Fibroblast of skin of scalp (primary cell): ENCODE measurements around the gene CLPSL2. TPM values are rescaled to one million over a fixed set of nuclear protein-coding genes. Genes with fewer than 3 reads are reported as not detected.
"Not testable (repeated sequence)": the region's sequence is repeated elsewhere in the genome, so short reads cannot be mapped to it uniquely, and the experiment has no call there.

Source experiments
- DNase-seq: peaks from one replicate; pipeline ENCODE4 v3.0.0-alpha.2; 2013
- polyA plus RNA-seq, 2 experiments: library from polyadenylated mRNA; unstranded; fragments of 120-200 nt; gene quantifications; one replicate each; pipeline ENCODE4 v1.2.1, GENCODE V29; 2013; ENCODE audit not compliant: insufficient read length in 2 of 2

The CLPSL2 gene
- polyA plus RNA-seq (2013, experiment 1 of 2; ENCODE audit: insufficient read length), result not detected
- not detected for polyA plus RNA-seq (2013, experiment 2 of 2; ENCODE audit: insufficient read length)

DNA sequence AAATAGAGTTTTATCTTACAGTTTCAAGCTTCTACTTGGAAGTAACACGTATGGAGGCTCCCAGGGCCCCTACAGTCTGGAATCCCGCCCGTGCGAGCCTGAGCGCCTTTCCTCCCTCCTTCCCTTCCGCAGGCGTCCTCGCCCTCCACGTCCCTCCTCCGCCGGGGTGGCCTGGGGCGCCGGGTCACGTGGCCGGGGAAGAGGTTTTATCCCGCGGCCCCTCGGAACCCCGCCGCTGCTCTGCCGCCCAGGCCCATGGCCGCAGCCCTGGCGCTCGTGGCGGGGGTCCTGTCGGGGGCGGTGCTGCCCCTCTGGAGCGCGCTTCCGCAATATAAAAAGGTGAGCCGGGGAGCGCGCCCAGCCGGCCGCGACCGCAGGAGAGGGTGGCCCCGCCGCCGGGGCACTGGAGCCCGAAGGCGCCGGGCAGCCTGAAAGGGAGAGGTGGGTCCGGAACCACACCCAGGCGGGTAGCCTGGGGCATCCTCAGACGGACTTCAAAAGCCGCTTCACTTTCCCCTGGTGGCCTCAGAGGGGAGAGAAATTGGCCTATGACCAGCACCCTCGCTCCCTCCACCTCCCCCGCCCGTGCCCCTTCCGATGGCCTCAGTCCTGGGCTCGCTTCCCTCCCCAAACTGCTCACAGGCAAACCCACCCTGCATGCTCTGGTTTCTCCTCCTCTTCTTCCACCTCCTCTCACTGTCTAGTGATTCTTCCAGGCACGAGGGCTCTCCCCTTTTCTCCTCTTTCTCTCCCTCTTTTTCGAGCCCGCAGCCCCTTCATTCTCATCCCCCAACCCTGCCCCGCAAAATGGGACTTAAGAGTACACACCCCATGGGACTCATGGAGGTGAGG lies at the start of gene CLPSL2:
Gene CLPSL2, plus strand, starts transcription at position 235 of the 852 bp plus-strand sequence. Its CDS starts 21 bp downstream, at position 256.
- DNase-seq, result no peak

- peak; percentile 56 for DNase-seq
Measured at GRCh38 chr6:35727231-35727934, 49.0 kb upstream of the CLPSL2 start.

- DNase-seq, result peak; percentile 90
Measured at GRCh38 chr6:35727935-35728682, 48.3 kb upstream of the CLPSL2 start.

DNA sequence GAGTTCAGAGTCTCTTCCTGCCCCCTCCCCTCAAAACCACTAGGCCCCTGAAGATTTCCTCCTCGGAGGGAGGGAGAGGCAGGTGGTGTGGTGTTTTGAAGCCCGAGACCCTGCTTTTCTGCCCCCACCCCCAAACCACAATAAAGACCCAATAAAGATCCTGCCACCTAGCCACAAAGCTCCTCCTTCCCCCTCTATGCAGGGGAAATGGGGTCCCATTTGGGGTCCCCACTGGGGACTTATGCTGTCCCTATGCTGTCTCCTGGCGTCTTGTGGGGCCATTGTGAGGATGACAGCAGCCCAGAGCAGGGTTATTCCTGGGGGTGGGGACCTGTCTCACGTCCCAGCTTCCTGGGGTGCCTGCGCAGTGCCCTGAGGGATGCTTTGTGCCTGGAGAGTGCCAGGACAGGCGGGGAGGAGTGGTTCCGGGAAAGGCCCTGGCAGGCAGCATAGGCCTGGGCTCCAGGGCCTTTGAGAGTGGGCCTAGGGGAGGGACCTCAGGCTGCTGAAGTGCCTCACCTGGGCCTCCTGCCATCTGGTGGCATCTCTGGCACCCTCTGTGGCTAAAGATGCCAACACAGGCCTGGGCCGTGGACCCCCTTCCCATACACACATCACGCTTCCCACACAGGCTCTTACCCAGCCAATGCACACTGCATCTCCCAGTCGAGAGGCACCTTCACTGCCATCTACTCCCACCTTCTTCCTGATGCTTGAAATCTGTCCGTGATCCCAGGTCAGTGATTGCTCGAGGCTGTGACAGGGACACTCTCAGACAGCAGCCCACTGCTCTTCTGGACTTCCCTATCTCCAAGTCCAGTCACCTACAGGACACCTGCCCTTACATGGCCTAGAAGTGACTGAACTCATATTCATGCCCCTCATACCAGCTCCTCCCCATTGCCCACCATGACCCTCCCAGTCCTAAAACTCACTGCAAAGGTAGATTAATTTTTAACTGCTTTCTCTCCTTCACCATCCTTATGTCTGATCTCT lies 47.4 kb upstream of the CLPSL2 start:
- no peak for DNase-seq

DNA sequence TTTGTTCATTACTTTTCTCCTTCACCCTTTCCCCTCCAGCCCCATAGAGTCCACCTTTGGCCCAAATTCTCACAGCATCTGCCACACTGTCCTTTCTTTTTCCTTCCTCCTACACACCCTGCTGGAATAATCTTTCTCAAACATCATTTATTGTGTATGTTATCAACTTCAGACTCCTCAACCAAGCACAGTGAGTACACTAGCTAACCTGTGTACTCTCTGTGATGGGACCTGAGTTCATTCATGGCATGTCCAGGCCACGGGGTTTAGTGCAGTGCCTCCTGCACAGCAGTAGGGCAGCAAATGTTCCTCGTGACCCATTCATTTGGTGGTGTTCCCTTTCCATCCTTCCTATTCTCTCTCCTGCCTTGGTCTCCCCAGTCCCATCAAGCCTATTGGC lies 46.7 kb upstream of the CLPSL2 start:
- DNase-seq, result no peak

- DNase-seq, result no peak
Measured at GRCh38 chr6:35730745-35731413, 45.5 kb upstream of the CLPSL2 start.

- peak; percentile 83 for DNase-seq
Measured at GRCh38 chr6:35731414-35731735, 45.0 kb upstream of the CLPSL2 start.

GRCh38 chr6:35731736-35732532 lies 44.5 kb upstream of the CLPSL2 start:
- DNase-seq, result peak; percentile 87

DNA sequence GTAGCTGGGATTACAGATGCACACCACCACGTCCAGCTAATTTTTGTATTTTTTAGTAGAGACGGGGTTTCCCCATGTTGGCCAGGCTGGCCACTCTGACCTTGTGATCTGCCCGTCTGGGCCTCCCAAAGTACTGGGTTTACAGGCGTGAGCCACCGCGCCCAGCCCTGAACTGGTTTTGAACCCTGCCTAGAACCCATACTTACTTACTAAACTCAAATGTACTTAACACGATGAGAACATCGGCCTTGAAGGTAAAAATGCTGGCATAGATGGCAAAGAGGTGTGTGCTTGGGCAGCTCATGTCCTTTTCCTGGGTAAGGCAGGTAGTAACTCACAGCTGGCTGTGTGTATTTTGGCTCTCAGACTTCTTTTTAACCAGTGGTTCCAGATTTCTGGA lies 42.8 kb upstream of the CLPSL2 start:
- no peak for DNase-seq

DNA sequence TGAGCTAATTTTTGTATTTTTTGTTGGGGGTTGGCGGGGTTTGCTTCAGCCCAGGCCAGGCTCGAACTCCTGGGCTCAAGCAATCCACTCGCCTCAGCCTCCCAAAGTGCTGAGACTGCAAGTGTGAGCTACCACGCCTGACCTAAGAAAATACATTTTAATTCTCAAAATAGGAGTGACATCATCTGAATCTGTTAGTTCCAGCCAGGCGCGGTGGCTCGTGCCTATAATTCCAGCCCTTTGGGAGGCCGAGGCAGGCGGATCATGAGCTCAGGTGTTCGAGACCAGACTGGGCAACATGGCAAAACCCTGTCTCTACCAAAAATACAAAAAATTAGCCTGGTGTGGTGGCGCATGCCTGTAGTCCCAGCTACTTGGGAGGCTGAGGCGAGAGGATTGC lies 42.1 kb upstream of the CLPSL2 start:
- DNase-seq, result not testable (repeated sequence)

DNA sequence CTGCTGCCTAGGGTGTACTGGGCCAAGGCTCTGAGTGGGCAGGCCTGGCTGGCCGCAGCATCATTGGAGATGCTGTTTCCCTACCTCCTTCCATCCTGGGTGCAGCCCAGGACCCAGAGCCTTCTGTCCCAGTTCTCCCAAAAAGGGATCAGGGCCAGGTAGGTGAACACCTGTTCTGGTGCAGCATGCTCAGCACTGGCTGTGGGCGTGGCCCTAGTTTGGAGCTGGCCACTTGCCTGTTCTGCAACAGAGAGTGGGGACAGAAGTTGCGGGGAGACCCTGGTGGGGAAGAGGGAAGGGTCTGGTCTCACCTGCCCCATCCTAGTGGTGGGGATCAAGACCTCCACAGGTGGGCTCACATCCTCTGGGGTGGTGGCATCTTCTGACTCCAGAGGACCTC lies 40.9 kb upstream of the CLPSL2 start:
- DNase-seq, result no peak

DNA sequence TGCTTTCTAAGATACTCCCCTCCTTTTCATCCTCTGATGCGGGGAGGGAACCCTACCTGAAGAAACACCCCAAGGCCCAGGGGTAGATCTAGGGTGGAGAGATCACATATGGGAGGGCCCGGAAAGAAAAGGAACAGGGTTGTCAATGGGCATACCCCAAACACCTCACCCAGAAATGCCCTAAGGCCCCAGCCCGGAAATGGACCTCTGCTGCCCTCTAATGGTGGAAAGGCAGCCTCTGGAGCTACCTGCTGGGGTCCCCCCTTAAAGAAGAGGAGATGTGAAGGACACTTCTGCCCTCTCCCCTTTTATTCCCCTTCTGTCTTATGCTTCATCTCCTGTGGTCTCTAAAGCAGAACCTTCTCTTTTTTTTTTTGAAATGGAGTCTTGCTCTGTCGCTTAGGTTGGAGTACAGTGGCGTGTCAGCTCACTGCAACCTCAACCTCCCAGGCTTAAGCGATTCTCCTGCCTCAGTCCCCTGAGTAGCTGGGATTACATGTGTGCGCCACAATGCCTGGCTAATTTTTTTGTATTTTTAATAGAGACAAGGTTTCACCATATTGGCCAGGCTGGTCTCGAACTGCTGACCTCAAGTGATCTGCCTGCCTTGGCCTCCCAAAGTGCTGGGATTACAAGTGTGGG lies 40.0 kb upstream of the CLPSL2 start:
- peak; percentile 57 for DNase-seq

DNA sequence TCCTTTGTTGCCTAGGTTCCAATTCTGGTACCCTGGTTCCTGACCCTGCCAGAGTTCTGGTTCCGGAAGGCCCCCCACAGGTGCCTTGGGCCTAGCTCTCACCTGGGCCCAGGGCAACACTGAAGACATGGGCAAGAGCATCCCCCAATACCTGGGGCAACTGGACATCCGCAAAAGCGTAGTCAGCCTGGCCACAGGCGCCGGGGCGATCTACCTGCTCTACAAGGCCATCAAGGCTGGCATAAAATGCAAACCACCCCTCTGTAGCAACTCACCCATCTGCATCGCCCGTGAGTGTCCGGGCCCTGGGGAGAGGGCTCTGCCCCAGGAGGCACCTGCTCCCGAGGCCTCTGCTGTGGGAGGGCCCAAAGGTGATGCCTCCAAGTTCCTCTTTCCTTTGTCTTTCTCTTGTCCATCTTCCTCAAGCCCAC lies 39.4 kb upstream of the CLPSL2 start, which contains the start of gene ARMC12:
Gene ARMC12, plus strand, starts transcription at position 51 of the 431 bp plus-strand sequence. Its CDS starts 77 bp downstream, at position 128.
- DNase-seq, result no peak

DNA sequence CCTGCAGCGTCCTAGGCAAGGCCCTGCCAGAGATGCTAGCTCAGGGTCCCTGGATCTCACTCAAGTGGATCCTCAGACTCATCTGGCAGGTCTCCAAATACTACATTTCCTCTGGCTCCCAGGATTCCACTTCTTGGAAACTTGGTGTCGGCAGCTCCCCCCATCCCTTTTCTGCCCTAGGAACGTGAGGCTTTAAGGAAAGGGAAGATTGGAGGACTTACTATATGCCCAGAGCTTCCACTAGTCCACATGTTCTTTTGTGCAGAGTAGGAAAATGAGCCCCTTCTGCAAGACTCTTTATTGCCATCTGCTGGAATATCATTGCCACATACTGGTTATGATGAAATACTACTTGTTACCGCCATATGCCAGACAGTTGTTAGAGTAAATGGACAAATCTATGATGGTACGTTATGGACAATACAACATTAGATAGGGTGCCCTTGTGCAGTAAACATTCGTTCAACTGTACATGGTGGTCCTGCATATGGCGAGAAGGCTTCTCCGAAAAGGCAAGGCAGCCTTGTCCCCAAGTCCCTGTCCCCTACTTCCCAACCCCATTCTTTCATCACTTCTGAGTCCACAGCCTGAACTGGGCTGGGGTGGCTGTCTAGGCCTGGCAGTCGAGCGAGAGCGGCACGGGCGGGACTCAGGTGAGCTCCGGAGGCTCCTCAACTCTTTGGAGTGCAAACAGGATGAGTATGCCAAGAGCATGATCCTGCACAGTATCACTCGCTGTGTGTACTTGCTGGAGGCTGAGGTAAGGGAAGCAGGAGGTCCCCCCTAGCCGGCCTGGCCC lies 38.8 kb upstream of the CLPSL2 start:
- DNase-seq, result peak; percentile 82

- no peak for DNase-seq
Measured at GRCh38 chr6:35739645-35740524, 36.5 kb upstream of the CLPSL2 start.

- no peak for DNase-seq
Measured at GRCh38 chr6:35742842-35743241, 33.6 kb upstream of the CLPSL2 start.

DNA sequence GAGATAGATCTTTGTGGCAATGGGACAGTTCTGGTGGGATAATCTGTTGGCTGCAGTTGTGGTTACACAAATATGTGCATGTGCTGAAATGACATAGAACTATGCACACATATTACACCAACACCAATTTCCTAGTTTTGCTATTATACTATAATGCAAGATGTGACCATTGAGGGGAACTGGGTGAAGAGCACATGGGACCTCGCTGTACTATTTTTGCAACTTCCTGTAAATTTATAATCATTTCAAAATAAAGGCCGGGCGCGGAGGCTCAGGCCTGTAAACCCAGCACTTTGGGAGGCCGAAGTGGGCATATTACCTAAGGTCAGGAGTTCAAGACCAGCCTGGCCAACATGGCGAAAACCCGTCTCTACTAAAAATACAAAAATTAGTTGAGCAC lies 30.9 kb upstream of the CLPSL2 start:
- no peak for DNase-seq

GRCh38 chr6:35746516-35746915 lies 29.9 kb upstream of the CLPSL2 start:
- no peak for DNase-seq
